Measurements from ENCODE around the gene MTHFD1L.
"Not testable (repeated sequence)": the region's sequence is repeated elsewhere in the genome, so short reads cannot be mapped to it uniquely, and the experiment has no call there.

GRCh38 chr6:150861448-150862168 is 3.9 kb upstream of the MTHFD1L start:
- not testable (repeated sequence) for TF ChIP-seq CTCF (IDR thresholded peaks at IDR 0.05; ENCODE audit: insufficient read depth, low read depth, low read length); EZH2 (IDR thresholded peaks at IDR 0.05; ENCODE audit: insufficient read depth, low read length)

Measured in astrocyte (in vitro differentiated cells and primary cell).